Breast epithelium (tissue), 3 donors: ENCODE results near the gene LTBP4.

Source experiments
- CTCF ChIP-seq, 3 donors: fragments of 450-650 bp; IDR thresholded peaks; one replicate each; pipeline ENCODE4 v1.5.1; 2016 to 2017; ENCODE audit warnings: antibody characterized with exemption in 3 of 3, mild to moderate bottlenecking in 3 of 3, moderate library complexity in 3 of 3
- POLR2A ChIP-seq: fragments of 450-650 bp; IDR thresholded peaks from one replicate; pipeline ENCODE4 v1.6.1; 2016; ENCODE audit warnings: antibody characterized with exemption, mild to moderate bottlenecking, moderate library complexity

- TF ChIP-seq POLR2A, result no peak
- no peak for TF ChIP-seq CTCF (IDR thresholded peaks at IDR 0.05)
These were observed 1.8 kb upstream of the LTBP4 start for GRCh38 chr19:40599331-40599901.
